ENCODE measurements around the gene LRP2. TPM values are rescaled to one million over a fixed set of nuclear protein-coding genes. Genes with fewer than 3 reads are reported as not detected.

The LRP2 gene
- total and polyA plus RNA-seq, 2 of the 8 experiments (the other 6 are each of a cell fraction or from before 2014, with no cell fraction given) = 2.0 to 2.9 TPM

DNA sequence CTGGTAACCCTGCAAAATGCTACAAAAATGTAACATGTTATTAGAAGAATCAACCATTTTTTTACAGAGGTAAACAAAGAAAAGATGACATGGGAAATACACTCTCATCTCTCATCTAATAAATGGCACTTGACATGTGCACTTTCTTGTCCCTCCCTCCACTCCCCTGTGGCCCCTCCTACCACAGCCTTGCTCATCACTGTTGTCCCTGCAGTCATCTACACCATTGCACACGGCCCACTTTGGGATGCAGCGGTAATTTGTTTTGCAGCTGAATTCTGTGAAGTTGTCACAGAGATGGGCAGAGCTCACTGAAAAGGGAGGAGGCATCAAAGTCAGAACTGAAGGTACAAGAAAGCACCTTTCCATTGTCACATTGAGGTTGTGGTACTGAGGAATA is 189.4 kb downstream of the LRP2 start (continued):
- TF ChIP-seq, protein P1, sequence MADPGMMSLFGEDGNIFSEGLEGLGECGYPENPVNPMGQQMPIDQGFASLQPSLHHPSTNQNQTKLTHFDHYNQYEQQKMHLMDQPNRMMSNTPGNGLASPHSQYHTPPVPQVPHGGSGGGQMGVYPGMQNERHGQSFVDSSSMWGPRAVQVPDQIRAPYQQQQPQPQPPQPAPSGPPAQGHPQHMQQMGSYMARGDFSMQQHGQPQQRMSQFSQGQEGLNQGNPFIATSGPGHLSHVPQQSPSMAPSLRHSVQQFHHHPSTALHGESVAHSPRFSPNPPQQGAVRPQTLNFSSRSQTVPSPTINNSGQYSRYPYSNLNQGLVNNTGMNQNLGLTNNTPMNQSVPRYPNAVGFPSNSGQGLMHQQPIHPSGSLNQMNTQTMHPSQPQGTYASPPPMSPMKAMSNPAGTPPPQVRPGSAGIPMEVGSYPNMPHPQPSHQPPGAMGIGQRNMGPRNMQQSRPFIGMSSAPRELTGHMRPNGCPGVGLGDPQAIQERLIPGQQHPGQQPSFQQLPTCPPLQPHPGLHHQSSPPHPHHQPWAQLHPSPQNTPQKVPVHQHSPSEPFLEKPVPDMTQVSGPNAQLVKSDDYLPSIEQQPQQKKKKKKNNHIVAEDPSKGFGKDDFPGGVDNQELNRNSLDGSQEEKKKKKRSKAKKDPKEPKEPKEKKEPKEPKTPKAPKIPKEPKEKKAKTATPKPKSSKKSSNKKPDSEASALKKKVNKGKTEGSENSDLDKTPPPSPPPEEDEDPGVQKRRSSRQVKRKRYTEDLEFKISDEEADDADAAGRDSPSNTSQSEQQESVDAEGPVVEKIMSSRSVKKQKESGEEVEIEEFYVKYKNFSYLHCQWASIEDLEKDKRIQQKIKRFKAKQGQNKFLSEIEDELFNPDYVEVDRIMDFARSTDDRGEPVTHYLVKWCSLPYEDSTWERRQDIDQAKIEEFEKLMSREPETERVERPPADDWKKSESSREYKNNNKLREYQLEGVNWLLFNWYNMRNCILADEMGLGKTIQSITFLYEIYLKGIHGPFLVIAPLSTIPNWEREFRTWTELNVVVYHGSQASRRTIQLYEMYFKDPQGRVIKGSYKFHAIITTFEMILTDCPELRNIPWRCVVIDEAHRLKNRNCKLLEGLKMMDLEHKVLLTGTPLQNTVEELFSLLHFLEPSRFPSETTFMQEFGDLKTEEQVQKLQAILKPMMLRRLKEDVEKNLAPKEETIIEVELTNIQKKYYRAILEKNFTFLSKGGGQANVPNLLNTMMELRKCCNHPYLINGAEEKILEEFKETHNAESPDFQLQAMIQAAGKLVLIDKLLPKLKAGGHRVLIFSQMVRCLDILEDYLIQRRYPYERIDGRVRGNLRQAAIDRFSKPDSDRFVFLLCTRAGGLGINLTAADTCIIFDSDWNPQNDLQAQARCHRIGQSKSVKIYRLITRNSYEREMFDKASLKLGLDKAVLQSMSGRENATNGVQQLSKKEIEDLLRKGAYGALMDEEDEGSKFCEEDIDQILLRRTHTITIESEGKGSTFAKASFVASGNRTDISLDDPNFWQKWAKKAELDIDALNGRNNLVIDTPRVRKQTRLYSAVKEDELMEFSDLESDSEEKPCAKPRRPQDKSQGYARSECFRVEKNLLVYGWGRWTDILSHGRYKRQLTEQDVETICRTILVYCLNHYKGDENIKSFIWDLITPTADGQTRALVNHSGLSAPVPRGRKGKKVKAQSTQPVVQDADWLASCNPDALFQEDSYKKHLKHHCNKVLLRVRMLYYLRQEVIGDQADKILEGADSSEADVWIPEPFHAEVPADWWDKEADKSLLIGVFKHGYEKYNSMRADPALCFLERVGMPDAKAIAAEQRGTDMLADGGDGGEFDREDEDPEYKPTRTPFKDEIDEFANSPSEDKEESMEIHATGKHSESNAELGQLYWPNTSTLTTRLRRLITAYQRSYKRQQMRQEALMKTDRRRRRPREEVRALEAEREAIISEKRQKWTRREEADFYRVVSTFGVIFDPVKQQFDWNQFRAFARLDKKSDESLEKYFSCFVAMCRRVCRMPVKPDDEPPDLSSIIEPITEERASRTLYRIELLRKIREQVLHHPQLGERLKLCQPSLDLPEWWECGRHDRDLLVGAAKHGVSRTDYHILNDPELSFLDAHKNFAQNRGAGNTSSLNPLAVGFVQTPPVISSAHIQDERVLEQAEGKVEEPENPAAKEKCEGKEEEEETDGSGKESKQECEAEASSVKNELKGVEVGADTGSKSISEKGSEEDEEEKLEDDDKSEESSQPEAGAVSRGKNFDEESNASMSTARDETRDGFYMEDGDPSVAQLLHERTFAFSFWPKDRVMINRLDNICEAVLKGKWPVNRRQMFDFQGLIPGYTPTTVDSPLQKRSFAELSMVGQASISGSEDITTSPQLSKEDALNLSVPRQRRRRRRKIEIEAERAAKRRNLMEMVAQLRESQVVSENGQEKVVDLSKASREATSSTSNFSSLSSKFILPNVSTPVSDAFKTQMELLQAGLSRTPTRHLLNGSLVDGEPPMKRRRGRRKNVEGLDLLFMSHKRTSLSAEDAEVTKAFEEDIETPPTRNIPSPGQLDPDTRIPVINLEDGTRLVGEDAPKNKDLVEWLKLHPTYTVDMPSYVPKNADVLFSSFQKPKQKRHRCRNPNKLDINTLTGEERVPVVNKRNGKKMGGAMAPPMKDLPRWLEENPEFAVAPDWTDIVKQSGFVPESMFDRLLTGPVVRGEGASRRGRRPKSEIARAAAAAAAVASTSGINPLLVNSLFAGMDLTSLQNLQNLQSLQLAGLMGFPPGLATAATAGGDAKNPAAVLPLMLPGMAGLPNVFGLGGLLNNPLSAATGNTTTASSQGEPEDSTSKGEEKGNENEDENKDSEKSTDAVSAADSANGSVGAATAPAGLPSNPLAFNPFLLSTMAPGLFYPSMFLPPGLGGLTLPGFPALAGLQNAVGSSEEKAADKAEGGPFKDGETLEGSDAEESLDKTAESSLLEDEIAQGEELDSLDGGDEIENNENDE (IDR thresholded peaks at IDR 0.05; ENCODE audit: insufficient replicate concordance, low read length) = no peak
- TF ChIP-seq NANOG (IDR thresholded peaks at IDR 0.05; ENCODE audit: insufficient read depth, low read depth, low read length, poor library complexity, severe bottlenecking) = no peak
- TF ChIP-seq CHD2 (IDR thresholded peaks at IDR 0.05; ENCODE audit: low read length) = no peak
- no peak for TF ChIP-seq SUZ12 (IDR thresholded peaks at IDR 0.05; ENCODE audit: low read length)
- TF ChIP-seq ZNF274 (IDR thresholded peaks at IDR 0.05; ENCODE audit: borderline replicate concordance, extremely low read depth, low read length) = no peak

Data from H1 (cell line).